Gastroesophageal sphincter (tissue), 4 donors: ENCODE results near the gene SDK2. TPM values are rescaled to one million over a fixed set of nuclear protein-coding genes. Genes with fewer than 3 reads are reported as not detected.

Experiments used
- ATAC-seq: fragments of 150-250 bp; one replicate; pipeline ENCODE4 v1.9.1; 2016; ENCODE audit warnings: mild to moderate bottlenecking, moderate library complexity
- H3K27ac ChIP-seq, 4 donors: fragments of 200-600 bp; sonication (generic) in 3 of 4; 1 replicate in 3 of 4; 2 replicates in 1 of 4; pipeline ENCODE4 v1.5.1; 2016 to 2019
- H3K27me3 ChIP-seq: fragments of 200-600 bp; sonication (generic); one replicate; pipeline ENCODE4 v1.5.1; 2019
- H3K36me3 ChIP-seq, 2 donors: fragments of 200-600 bp; sonication (generic); one replicate each; pipeline ENCODE4 v1.5.1; 2019; ENCODE audit warnings: control low read depth in 1 of 2
- H3K4me1 ChIP-seq, 3 donors: fragments of 200-600 bp; sonication (generic); 1 replicate in 2 of 3; 2 replicates in 1 of 3; pipeline ENCODE4 v1.5.1; 2016 to 2019; ENCODE audit warnings: control low read depth in 2 of 3
- H3K4me3 ChIP-seq, 2 donors: fragments of 200-600 bp; sonication (generic); one replicate each; pipeline ENCODE4 v1.5.1; 2019; ENCODE audit warnings: mild to moderate bottlenecking in 1 of 2, moderate library complexity in 1 of 2
- H3K9me3 ChIP-seq, 3 donors: fragments of 200-600 bp; sonication (generic); one replicate each; pipeline ENCODE4 v1.5.1; 2017 to 2019; ENCODE audit warnings: control low read depth in 2 of 3
- EP300 ChIP-seq: sonication (generic); formaldehyde crosslinking; IDR thresholded peaks from one replicate; pipeline ENCODE4 v1.6.1; 2017; ENCODE audit warnings: antibody characterized with exemption, mild to moderate bottlenecking
- POLR2A ChIP-seq, 2 donors: fragments of 450-650 bp; IDR thresholded peaks; one replicate each; pipeline ENCODE4 v1.6.1; 2017; ENCODE audit warnings: antibody characterized with exemption in 2 of 2, mild to moderate bottlenecking in 2 of 2, moderate library complexity in 1 of 2
- POLR2AphosphoS5 ChIP-seq: sonication (generic); formaldehyde crosslinking; IDR thresholded peaks from one replicate; pipeline ENCODE4 v1.6.1; 2017; ENCODE audit warnings: antibody characterized with exemption
- WGBS, 2 donors: methylation state at CpG; one replicate each; pipeline ENCODE4 v1.1.5; 2018; ENCODE audit warnings: low coverage in 1 of 2; 5-methylcytosine and 5-hydroxymethylcytosine counted together
- total RNA-seq, 4 donors: library from RNA; depleted of rRNA; stranded (reverse); fragments of >200 nt; gene quantifications; one replicate each; pipeline ENCODE4 v1.1.0, GENCODE V29; 2016
- TF ChIP-seq, protein P1 (sequence below), 4 experiments: fragments of 200-600 bp in 2 of 4; fragments of 450-650 bp in 2 of 4; sonication (generic) in 1 of 4; IDR thresholded peaks; one replicate each; pipeline ENCODE4 v1.5.1; 2017 to 2019; ENCODE audit warnings: antibody characterized with exemption in 4 of 4, mild to moderate bottlenecking in 2 of 4, moderate library complexity in 2 of 4

Gene SDK2
- total RNA-seq, 4 donors from 2014 or later = 0.31 to 2.0 (median 0.78) TPM

- TF ChIP-seq POLR2A (IDR thresholded peaks at IDR 0.05) (no peak), POLR2AphosphoS5 (no peak), EP300 (no peak)
- TF ChIP-seq, protein P1, sequence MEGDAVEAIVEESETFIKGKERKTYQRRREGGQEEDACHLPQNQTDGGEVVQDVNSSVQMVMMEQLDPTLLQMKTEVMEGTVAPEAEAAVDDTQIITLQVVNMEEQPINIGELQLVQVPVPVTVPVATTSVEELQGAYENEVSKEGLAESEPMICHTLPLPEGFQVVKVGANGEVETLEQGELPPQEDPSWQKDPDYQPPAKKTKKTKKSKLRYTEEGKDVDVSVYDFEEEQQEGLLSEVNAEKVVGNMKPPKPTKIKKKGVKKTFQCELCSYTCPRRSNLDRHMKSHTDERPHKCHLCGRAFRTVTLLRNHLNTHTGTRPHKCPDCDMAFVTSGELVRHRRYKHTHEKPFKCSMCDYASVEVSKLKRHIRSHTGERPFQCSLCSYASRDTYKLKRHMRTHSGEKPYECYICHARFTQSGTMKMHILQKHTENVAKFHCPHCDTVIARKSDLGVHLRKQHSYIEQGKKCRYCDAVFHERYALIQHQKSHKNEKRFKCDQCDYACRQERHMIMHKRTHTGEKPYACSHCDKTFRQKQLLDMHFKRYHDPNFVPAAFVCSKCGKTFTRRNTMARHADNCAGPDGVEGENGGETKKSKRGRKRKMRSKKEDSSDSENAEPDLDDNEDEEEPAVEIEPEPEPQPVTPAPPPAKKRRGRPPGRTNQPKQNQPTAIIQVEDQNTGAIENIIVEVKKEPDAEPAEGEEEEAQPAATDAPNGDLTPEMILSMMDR (IDR thresholded peaks at IDR 0.05) = no peak
- Histone ChIP-seq H3K27me3 (no peaks in the 10 kb centered on the region), H3K4me3 (no peak overlapping the region), H3K36me3 (no peaks in the 10 kb centered on the region), H3K9me3 (no peaks in the 10 kb centered on the region), H3K27ac (peak overlapping the region in 3 of 4 donors; percentile 67 to 75 (median 73)), H3K4me1 (peaks cover 0 to 39% (median 9%) of the 10 kb centered on the region in 3 donors)
- WGBS, 2 donors = 55 to 69% methylated on average over 2 to 4 of the region's 8 CpGs
- no peak for ATAC-seq
These were observed 287.6 kb downstream of the SDK2 start for GRCh38 chr17:73356561-73357170.

GRCh38 chr17:73354423-73355284, 289.6 kb downstream of the SDK2 start:
- TF ChIP-seq POLR2A (IDR thresholded peaks at IDR 0.05) (no peak), EP300 (no peak), POLR2AphosphoS5 (no peak)
- TF ChIP-seq, protein P1 (IDR thresholded peaks at IDR 0.05) = no peak
- 100% methylated on average over 9 of the region's 21 CpGs; no CpG with 5 or more reads in 1 of the 2 donors for WGBS, 2 donors
- H3K27me3 ChIP-seq = no peaks in the 10 kb centered on the region
- H3K4me1 ChIP-seq = peaks cover 0 to 35% (median 9%) of the 10 kb centered on the region in 3 donors
- H3K9me3 ChIP-seq = no peaks in the 10 kb centered on the region
- no peak overlapping the region for H3K4me3 ChIP-seq
- ATAC-seq = no peak
- H3K27ac ChIP-seq = no peak overlapping the region
- no peaks in the 10 kb centered on the region for H3K36me3 ChIP-seq

- Histone ChIP-seq H3K27ac (no peak overlapping the region), H3K4me1 (peaks cover 0 to 48% (median 16%) of the 10 kb centered on the region in 3 donors), H3K27me3 (no peaks in the 10 kb centered on the region), H3K4me3 (no peak overlapping the region), H3K36me3 (no peaks in the 10 kb centered on the region), H3K9me3 (no peaks in the 10 kb centered on the region)
- TF ChIP-seq POLR2AphosphoS5 (no peak), EP300 (no peak), POLR2A (IDR thresholded peaks at IDR 0.05) (no peak)
- TF ChIP-seq, protein P1 (IDR thresholded peaks at IDR 0.05) = no peak
- WGBS, 2 donors = no CpG with 5 or more reads among the region's 13 CpGs
- ATAC-seq = no peak
These were observed 292.0 kb downstream of the SDK2 start for GRCh38 chr17:73352261-73352660.

DNA sequence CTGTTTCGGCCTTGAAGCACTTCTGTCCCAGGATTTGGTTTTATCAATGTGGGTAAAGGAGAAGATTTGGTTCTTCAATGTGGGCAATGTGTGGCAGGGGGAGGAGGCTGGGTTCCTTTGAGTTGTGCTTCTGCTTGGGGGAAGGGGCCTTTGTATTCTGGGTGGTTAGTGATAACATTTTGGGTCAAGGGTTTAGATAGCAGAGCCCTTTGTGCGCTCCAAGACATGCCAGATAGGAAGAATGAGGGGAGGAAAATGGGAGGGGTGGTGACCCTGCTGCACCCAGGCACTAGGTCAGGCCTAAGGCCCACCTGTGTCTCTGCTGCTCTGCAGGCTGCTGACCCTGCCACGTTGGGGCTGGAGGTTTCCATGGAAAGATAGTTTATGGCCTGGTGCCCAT, 292.5 kb downstream of the SDK2 start:
- TF ChIP-seq EP300 (no peak), POLR2AphosphoS5 (no peak), POLR2A (IDR thresholded peaks at IDR 0.05) (no peak)
- TF ChIP-seq, protein P1 (IDR thresholded peaks at IDR 0.05) = no peak
- no peak for ATAC-seq
- H3K27ac ChIP-seq = no peak overlapping the region
- H3K27me3 ChIP-seq = no peaks in the 10 kb centered on the region
- no peaks in the 10 kb centered on the region for H3K9me3 ChIP-seq
- peaks cover 0 to 48% (median 15%) of the 10 kb centered on the region in 3 donors for H3K4me1 ChIP-seq
- WGBS, 2 donors = 70 to 100% methylated on average over 1 to 2 of the region's 3 CpGs
- no peak overlapping the region for H3K4me3 ChIP-seq
- no peaks in the 10 kb centered on the region for H3K36me3 ChIP-seq
